Caki2 (cell line): ENCODE measurements around the gene UQCC5. TPM values are rescaled to one million over a fixed set of nuclear protein-coding genes. Genes with fewer than 3 reads are reported as not detected.

Experiments
- DNase-seq: peaks from one replicate; pipeline ENCODE4 v3.0.0-alpha.2; 2015; ENCODE audit warnings: low read depth
- in situ Hi-C: cut with HindIII; loops from 2 replicates; pipeline ENCODE4 v1.10.0; 2016; ENCODE audit warnings: low sequenced_read_pairs, low pct_unique_long_range_greater_than_20kb, mixed read lengths
- total RNA-seq: library from RNA; depleted of rRNA; stranded (reverse); fragments of >200 nt; shearing (Covaris generic); gene quantifications from 2 replicates; pipeline ENCODE4 v1.2.3, GENCODE V29; 2014; ENCODE audit warnings: low replicate concordance

Gene UQCC5
- total RNA-seq, 1 experiment from 2014 or later: 35.7 TPM

- no peak for DNase-seq
- in situ Hi-C loops: no loop called here
These were observed 34.4 kb upstream of the UQCC5 start for GRCh38 chr3:52502001-52502400.

- in situ Hi-C loops: no loop called here
- no peak for DNase-seq
These were observed 33.5 kb upstream of the UQCC5 start for GRCh38 chr3:52502808-52503350.

GRCh38 chr3:52503788-52504424, 32.5 kb upstream of the UQCC5 start:
- in situ Hi-C loops: no loop called here
- DNase-seq: no peak

DNA sequence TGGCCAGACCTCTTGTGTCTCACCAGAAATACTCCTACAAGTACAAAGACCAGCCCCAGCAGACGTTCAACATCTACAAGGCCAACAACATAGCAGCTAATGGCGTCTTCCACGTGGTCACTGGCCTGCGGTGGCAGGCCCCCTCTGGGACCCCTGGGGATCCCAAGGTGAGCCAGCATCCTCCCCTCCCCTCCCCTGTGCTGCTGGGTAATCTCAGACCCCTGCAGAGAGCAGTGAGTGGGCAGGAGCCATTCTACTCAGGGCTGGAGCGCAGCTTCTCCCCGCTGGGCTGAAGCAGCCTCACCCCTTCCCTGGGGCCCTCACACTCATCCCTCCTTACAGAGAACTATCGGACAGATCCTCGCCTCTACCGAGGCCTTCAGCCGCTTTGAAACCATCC, 31.4 kb upstream of the UQCC5 start:
- no peak for DNase-seq
- in situ Hi-C loops: no loop called here

DNA sequence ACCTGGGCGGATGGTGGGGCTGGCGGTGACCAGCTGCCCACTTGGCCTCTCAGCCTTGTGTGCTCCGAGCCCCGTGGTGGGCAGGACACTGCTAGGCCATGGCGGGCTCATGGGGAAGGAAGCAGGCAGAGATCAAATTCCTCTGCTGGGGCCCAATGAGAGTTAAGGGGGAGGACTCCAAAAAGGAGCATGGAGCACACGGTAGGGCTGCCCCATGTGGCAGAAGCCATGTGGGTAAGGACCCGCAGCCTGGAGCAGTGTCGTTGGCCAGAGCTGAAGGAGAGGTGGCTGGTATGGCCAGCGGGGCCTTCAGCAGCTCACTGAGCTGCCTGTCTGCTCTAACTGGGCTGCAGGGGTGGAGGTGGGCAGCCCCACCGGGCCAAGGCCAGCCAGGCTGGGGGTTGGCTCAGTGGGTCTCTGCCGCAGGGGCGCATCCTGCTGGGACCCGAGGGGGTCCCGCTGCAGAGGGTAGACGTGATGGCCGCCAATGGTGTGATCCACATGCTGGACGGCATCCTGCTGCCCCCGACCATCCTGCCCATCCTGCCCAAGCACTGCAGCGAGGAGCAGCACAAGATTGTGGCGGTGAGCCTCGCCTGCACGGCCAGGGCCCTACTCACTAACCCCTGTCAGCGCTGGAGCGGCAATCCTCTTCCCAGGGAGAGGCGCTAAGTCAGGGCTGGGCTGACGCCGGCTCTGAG, 30.0 kb upstream of the UQCC5 start:
- in situ Hi-C loops: no loop called here

DNA sequence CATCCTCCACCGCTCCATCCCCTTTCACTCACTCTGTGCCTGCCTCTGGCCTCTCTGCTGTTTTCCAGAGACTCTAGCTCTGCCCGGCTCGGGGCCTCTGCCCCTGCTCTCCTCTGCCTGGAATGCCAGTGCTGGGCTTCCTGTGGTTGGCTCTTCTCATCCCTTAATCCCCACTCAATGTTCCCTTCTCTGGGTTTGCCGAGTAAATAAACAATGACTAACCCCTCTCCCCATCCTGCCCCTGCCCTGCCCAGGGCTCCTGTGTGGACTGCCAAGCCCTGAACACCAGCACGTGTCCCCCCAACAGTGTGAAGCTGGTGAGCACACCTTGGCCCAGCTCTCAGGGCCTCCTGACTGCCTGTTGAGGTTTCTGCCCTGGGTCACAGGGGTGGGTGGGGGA, 29.0 kb upstream of the UQCC5 start:
- in situ Hi-C loops: no loop called here
- no peak for DNase-seq

More for the DNA sequence above, 30.0 kb upstream of the UQCC5 start:
- DNase-seq: no peak

DNA sequence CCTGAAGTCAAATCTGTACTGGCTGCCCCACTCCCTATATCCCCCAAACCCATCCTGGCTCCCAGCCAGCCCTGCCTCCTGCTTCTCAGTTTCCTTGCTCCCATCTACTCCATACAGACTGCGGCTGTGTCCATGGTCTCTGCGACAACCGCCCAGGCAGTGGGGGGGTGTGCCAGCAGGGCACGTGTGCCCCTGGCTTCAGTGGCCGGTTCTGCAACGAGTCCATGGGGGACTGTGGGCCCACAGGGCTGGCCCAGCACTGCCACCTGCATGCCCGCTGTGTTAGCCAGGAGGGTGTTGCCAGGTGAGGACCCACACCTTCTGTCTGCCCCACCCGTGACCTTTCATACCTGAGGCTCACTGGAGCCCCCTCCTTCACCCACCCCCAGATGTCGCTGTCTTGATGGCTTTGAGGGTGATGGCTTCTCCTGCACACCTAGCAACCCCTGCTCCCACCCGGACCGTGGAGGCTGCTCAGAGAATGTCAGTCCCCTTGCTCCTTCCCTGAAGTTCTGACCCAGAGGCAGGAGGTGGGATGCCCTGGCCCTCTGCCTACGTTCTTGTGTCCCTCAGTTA, 26.6 kb upstream of the UQCC5 start:
- in situ Hi-C loops: no loop called here

DNA sequence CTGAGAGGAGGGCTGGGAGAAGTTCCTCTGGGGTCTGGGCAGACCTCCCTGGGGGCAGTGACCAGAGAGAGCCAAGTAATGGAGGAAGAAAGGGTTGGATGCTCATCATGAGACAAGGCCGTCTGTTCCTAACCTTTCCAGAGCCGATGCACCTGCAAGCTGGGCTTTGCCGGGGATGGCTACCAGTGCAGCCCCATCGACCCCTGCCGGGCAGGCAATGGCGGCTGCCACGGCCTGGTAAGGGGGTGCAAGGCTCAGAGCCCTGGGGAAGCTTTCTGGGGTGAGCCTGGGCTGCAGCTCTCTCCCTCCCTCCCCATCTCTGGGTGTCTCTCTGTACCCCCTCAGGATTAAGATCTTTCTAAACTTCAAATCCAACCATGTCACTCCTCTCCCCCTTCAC, 24.9 kb upstream of the UQCC5 start:
- in situ Hi-C loops: no loop called here
- no peak for DNase-seq

More for the DNA sequence above, 26.6 kb upstream of the UQCC5 start:
- DNase-seq: no peak

GRCh38 chr3:52512105-52512504, 24.3 kb upstream of the UQCC5 start:
- DNase-seq: no peak
- in situ Hi-C loops: no loop called here

DNA sequence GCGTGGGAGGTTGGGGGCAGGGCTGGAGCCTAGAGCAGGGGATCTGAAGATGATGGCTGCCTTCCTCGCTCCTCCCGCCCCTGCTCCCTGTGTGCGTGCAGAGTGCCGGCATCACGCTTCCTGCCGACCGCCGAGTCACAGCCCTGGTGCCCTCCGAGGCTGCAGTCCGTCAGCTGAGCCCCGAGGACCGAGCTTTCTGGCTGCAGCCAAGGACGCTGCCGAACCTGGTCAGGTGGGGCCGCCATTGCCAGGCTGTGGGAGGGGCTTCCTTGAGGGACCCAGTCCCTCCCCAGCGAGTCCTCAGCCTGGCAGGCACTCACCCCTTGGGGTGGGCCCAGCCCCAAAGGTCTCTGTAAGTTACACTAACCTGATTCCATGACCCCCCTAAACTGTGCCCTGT, 23.7 kb upstream of the UQCC5 start:
- DNase-seq: no peak
- in situ Hi-C loops: no loop called here

DNA sequence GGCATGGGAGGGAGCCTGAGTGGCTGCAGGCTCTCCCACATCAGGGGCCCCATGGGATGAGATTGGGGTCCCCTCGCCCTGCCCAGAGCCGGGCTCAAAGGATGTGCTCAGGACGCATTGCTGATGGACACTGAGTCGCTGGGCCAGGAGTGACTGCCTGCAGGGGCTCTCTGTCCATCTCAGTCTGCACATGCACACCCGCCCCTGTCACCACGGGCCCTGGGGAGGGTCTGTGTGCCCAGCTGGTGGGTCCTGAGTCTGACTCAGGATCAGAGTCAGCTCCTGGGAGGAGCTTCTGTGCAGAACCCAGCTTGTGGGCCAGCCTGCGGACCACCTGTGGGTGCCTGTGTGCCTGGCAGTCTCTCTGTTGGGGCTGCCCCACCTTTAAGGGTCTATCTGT, 23.1 kb upstream of the UQCC5 start:
- DNase-seq: no peak
- in situ Hi-C loops: no loop called here

DNA sequence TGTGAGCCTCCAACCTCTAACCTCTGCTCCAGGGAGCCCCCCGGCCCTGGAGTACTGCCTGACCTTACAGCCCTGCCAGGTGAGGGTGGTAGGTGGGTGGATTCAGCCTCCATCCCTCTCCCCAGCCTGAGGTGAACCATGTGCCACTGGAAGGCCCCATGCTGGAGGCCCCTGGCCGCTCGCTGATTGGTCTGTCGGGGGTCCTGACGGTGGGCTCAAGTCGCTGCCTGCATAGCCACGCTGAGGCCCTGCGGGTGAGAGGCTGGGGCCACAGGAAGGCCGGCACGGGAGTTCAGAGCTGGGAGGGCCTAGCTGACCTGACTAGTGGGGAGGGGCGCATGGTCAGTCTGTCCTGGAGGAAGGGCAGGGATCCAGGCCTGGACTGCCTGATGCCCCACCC, 21.8 kb upstream of the UQCC5 start:
- no peak for DNase-seq
- in situ Hi-C loops: no loop called here

DNA sequence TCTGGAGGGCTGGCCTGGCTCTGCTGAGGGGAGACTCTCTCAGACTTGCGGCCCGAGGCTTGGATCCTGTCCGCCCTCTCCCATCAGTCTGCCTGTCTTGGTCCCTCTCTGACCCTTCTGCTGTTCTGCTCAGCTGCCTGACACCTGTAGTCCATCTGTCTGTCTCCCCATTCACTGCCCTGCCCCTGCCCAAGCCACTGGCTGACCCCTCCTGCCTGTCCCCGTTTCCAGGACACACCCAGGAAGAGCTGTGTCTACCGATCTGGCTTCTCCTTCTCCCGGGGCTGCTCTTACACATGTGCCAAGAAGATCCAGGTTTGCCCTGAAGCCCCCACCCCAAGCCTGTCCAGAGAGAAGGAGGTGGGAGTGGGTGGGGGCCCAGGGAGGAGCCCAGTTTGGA, 21.2 kb upstream of the UQCC5 start:
- no peak for DNase-seq
- in situ Hi-C loops: no loop called here

DNA sequence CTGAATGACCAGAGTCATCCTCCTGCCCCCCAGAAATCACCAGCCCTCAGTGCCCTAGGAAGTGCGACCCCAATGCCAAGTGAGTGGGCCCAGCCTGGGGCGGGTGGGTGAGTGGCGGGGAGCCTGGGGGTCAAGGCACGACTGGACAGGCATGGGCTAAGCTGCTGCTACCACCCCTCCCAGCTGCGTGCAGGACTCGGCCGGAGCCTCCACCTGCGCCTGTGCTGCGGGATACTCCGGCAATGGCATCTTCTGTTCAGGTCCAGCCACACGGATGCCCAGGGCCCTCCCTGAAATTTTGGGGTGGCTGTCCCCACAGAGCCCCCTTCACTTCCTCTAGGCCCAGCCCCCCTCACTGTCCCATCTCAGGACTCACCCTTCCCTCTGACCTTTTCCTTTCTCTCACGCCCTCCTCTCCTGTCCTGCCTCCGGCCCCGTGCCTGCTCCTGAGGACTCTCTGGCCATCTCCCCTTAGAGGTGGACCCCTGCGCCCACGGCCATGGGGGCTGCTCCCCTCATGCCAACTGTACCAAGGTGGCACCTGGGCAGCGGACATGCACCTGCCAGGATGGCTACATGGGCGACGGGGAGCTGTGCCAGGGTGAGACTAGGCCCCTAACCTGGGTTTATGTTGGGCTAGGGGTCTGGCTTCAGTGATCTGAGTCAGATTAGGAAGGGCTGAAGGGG, 19.8 kb upstream of the UQCC5 start:
- in situ Hi-C loops: no loop called here
- DNase-seq: no peak

- DNase-seq: no peak
These were observed 18.3 kb upstream of the UQCC5 start for GRCh38 chr3:52517796-52518722.

GRCh38 chr3:52518723-52519444, 17.5 kb upstream of the UQCC5 start:
- in situ Hi-C loops: no loop called here
- no peak for DNase-seq

More at GRCh38 chr3:52517796-52518722, 18.3 kb upstream of the UQCC5 start:
- in situ Hi-C loops: no loop called here

DNA sequence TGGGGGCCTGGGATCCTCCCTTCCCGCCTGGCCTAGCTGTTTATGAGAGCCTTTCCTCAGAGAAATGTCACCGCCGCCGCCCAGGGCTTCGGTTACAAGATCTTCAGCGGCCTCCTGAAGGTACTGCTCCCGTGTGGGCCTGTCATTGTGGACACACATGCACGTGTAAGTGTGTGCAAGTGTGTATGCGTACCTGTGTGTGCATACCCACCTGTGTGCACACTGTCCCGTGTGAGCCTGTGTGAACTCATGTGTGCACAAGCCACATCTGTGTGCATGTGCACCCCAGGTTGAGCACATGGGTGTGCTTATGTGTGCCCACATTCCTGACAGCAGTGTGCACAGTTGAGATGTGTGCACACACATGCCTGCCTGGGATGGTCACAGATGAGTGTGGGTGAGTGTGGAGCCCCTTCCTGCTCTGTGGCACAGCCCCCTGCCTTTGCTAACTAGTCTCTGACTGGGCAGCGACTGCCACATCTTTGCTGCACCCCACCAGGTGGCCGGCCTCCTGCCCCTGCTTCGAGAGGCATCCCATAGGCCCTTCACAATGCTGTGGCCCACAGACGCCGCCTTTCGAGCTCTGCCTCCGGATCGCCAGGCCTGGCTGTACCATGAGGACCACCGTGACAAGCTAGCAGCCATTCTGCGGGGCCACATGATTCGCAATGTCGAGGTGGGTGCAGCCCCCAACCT, 16.8 kb upstream of the UQCC5 start:
- DNase-seq: no peak
- in situ Hi-C loops: no loop called here
